ENCODE data around the gene ZDHHC22. TPM values are rescaled to one million over a fixed set of nuclear protein-coding genes. Genes with fewer than 3 reads are reported as not detected.

Gene ZDHHC22
- total and polyA plus RNA-seq, 2 of the 13 experiments (the other 11 are each of a cell fraction or from before 2014, with no cell fraction given) = not detected

- TF ChIP-seq HOMEZ (CRISPR knock-in tag; IDR thresholded peaks at IDR 0.05; ENCODE audit: low read depth) (0 out of 2 replicates have a peak, but pooled peaks have one; percentile 17), NFKBIZ (CRISPR knock-in tag; IDR thresholded peaks at IDR 0.05) (0 out of 2 replicates have a peak, but pooled peaks have one; percentile 51), MAX (IDR thresholded peaks at IDR 0.05) (peak; percentile 89), ZNF598 (CRISPR knock-in tag; IDR thresholded peaks at IDR 0.05; ENCODE audit: borderline replicate concordance) (0 out of 2 replicates have a peak, but pooled peaks have one; percentile 34), ZNF644 (CRISPR knock-in tag; IDR thresholded peaks at IDR 0.05; ENCODE audit: low read depth) (peak; percentile 83), BCL6 (CRISPR knock-in tag; IDR thresholded peaks at IDR 0.05) (peak; percentile 32; the same call in 1 of the 2 replicates), ZNF263 (CRISPR knock-in tag; IDR thresholded peaks at IDR 0.05) (peak; percentile 51; the same call in 1 of the 2 replicates), HNF4A (CRISPR knock-in tag; IDR thresholded peaks at IDR 0.05) (peak; percentile 32; the same call in 1 of the 2 replicates), NPAS2 (CRISPR knock-in tag; IDR thresholded peaks at IDR 0.05; ENCODE audit: borderline replicate concordance) (no peak), ZMAT3 (CRISPR knock-in tag; conservative IDR thresholded peaks at IDR 0.05) (peak; percentile 65; the same call in 1 of the 2 replicates), NCOA2 (CRISPR knock-in tag; IDR thresholded peaks at IDR 0.05) (0 out of 2 replicates have a peak, but pooled peaks have one; percentile 36), ZZZ3 (CRISPR knock-in tag; IDR thresholded peaks at IDR 0.05; ENCODE audit: borderline replicate concordance) (no peak), ZNF557 (CRISPR knock-in tag; IDR thresholded peaks at IDR 0.05) (peak; percentile 71; the same call in 1 of the 2 replicates), TRIM22 (IDR thresholded peaks at IDR 0.05) (no peak), ZNF609 (CRISPR knock-in tag; IDR thresholded peaks at IDR 0.05; ENCODE audit: borderline replicate concordance) (peak; percentile 49; the same call in 1 of the 2 replicates), ZNF703 (CRISPR knock-in tag; IDR thresholded peaks at IDR 0.05; ENCODE audit: borderline replicate concordance) (no peak), ZNF691 (CRISPR knock-in tag; IDR thresholded peaks at IDR 0.05; ENCODE audit: borderline replicate concordance, low read depth) (peak; percentile 99), SAP130 (CRISPR knock-in tag; IDR thresholded peaks at IDR 0.05; ENCODE audit: low read depth) (peak; percentile 55), ZFX (CRISPR knock-in tag; IDR thresholded peaks at IDR 0.05; ENCODE audit: low read depth) (peak; percentile 49; the same call in 1 of the 2 replicates)
These were observed 43.0 kb upstream of the ZDHHC22 start (continued) for GRCh38 chr14:77184396-77185092.

Data from HepG2 (cell line).